Nasal cavity respiratory epithelium epithelial cell of viscerocranial mucosa (primary cell): ENCODE data around the gene SDK2. TPM values are rescaled to one million over a fixed set of nuclear protein-coding genes. Genes with fewer than 3 reads are reported as not detected.

Source experiments
- total RNA-seq: library from RNA; depleted of rRNA; stranded (reverse); fragments of >200 nt; gene quantifications from 2 replicates; pipeline ENCODE4 v1.2.3, GENCODE V29; 2014

SDK2 gene
- total RNA-seq = 4.4 and 41.1 TPM in 2 replicates

DNA sequence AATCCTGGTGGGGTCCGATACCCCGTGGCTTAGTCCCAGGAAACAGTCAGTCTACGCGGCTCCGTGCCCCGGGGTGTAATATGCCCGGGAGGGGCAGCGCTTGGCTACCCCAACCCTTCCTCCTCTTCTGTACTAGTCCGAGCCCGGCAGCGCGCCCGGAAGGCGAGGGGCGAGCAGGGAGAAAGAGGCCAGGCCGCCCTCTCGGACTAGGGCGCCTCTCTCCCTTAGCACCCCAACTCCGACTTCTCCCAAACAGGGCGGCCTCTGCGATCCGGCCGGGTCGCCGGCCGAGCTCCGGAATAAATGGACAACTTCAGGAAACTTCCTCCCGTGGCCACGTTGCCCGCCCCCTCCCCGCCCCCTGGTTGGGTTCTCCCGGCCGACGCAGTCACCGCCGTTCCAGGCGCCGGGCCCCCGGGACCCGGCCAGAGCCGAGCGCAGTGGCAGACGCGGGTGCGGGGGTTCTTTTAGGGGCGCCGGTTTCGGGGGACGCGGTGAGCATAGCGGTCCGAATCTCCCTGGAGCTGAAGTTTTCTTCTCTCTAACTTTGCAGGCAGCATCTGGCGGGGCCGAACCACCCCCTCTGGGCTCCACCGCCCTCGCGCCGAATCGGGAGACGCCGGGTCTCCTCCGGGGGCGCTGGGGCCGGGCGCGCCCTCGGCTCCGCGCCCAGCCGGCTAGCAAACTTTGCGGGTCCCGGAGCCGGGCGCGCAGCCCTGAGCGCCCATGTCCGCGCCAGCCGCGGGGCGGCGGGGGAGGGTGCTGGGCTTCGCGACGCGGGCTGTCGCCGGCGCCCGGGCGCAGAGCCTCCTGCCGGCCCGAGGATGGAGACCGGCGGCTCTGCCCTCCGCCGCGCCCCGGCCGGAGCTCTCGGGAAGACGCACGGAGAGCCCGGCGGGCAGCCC lies at the start of gene SDK2:
SDK2 (minus strand) TSS at position 301 of the 905 bp plus-strand sequence. CDS start 357 bp downstream, outside the sequence.

DNA sequence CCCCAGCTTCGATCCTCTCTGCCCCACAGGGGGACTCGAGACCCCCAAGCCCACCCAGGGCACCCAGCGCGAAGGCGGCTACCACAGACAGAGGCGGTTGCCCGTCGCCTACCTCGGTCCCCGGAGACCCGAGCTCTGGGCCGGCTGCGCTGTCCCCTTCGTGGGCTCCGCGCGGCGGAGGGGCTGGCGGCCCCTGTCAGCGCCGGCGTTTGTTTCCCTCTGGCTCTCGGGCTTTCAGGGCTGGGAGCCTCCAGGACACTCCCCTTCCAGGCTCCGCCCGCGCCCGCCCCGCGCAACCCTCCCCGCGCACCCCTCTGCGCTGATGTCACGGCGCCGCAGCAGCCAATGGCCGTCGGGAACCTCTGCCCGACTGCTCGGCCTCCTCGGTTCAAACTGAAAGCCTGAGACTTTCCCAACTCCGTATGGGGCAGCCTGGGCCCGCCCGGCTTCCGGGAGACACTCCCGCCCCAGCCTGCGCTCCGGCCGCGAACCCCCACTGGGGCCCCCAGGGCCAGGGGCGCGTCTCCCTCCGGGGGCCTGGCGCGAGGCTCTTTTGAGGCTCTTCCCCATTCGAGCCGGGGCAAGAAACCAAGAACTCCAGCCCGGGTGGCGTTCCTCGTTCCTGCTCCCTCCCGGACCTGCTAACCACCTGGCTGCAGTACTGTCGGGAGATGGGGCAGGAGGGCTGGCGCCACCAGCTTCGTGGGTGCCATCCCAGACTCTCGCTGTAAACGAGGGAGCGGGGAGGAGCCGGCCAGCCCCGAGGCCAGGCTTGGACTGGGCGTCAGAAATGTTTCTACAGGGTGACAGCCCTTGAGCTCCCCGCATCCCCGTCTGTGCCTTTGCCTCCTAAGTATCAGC lies 332.2 kb downstream of the SDK2 start, which contains the start of gene CDC42EP4:
CDC42EP4 (minus strand) TSS at position 221 of the 861 bp plus-strand sequence. CDS start 25,501 bp downstream, outside the sequence.

